OCI-M1 (cell line): ENCODE measurements around the gene TMEM87A.

ENCODE experiments used
- DNase-seq: peaks from one replicate; lab custom pipeline; 2025; lab: John Stamatoyannopoulos, UW

The TMEM87A gene

DNA sequence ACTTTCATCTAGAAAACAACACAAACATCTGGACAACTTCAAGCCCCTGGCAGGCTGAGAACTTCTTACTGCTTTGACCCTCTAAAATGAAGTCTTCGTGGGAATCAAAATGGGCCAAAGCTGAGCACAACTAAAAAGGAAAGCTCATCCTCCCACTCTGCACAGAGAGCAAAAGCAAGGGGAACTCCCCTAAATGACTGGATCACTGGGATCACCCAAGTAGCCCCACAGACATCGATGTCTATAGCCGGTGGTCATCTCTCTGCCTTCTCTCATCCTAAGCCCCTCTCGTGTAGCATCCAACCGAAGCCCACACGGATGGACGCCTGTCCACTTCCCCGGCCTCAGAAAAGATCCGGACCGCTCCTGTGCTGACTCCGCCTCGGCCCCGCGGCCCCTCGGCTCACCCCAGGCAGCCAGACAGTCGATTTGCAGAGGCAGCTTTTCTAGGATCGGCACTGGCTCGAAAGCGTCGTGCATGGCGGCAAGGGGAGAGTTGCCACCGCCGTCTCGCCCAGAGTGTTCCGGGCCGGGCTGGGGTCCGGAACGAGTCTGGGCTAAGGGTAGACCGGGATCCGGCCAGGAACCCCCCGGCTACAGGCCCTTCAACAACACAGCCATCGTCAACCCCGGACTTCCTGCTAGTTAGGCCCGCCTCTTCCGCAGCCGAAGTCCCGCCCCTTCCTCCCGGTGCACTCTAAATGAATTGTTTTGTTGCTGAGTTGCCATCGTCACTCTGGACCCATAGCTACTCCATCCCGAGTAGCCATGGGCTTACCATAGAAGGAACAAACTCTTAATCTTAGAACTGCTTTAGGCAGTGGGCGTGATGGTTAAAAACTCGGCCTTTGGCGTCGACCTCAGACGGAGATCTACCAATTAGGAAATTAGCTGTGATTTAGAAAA, 65.3 kb downstream of the TMEM87A start, which contains the start of gene VPS39:
Gene VPS39, minus strand, starts transcription at position 631 of the 906 bp plus-strand sequence. Its CDS starts 151 bp downstream, at position 480.
- peak; percentile 90 for DNase-seq

GRCh38 chr15:42206406-42206805, 66.8 kb downstream of the TMEM87A start:
- DNase-seq = no peak

DNA sequence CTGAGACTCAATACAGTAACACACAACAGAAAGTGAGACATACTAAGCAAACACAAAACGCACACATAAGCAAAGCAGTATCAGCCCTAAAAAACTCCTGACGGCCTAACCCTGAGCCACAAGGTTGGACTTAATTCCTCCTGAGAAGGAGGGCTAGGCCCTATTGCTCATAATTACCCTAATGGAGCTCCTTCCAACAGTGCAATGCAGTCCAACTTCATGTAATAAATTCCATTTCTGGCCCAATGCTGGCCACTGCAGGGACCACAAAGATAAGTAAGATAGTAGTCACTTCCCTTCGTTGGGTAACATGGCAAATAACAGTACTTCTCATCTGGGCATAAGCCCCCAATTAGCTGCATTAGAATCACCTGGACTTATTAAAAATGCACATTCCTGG, 69.3 kb downstream of the TMEM87A start:
- DNase-seq = no peak

DNA sequence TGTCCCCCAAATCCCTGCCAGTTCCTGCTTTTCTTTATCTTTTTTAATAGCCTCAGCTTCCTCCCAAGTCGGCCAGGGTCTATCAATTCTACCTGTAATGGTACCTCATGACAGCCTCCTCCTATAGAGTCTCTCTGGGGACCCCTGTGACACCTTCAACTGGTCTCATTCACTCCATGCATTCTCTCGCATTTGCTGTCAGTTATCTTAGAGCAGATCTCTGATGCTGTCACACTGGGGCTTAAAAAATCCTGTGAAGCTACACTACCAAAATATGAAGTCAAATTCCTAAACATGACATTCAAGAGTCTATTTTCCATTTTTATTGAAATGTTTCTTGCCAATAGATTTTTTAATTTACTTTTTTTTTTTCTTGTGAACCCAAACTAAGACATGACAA, 70.6 kb downstream of the TMEM87A start:
- DNase-seq = no peak

DNA sequence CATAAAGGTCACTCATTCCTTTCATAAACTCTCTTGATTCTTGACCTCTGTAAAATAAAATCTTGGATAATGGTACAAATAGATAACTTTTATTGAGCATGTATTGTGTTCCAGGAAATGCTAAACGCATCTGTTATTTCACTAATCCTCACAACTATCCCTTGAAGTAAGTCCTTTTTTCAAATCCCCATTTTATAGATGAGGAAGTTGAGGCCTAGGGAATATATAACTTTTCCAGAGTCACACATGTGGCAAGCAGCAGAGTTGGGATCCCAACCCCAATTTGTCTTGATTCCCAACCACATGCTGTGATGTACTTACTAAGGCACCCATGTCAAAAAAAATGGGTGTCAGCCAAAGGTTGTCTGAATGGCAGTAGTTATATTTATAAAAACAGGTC, 71.4 kb downstream of the TMEM87A start:
- DNase-seq = no peak

- no peak for DNase-seq
Observed at GRCh38 chr15:42199126-42199525, 74.1 kb downstream of the TMEM87A start.

- DNase-seq = no peak
Observed at GRCh38 chr15:42198516-42198915, 74.7 kb downstream of the TMEM87A start.

DNA sequence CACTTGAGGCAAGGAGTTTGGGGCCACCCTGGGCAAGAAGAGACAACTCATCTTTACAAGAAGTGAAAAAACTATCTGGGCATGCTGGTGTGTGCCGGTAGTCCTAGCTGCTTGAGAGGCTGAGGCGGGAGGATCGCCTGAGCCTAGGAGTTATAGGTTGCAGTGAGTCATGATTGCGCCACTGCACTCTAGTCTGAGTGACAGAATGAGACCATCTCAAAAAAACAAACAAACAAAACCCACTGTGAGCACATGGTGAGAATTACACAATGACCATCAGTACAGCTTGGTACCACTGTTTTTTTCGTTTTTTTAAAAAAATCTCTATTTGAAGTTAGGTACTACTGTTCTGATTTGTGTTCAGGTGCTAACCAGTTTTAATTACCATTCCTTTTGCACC, 78.7 kb downstream of the TMEM87A start:
- DNase-seq = peak; percentile 16

- DNase-seq = no peak
Observed at GRCh38 chr15:42193383-42193782, 79.8 kb downstream of the TMEM87A start.

DNA sequence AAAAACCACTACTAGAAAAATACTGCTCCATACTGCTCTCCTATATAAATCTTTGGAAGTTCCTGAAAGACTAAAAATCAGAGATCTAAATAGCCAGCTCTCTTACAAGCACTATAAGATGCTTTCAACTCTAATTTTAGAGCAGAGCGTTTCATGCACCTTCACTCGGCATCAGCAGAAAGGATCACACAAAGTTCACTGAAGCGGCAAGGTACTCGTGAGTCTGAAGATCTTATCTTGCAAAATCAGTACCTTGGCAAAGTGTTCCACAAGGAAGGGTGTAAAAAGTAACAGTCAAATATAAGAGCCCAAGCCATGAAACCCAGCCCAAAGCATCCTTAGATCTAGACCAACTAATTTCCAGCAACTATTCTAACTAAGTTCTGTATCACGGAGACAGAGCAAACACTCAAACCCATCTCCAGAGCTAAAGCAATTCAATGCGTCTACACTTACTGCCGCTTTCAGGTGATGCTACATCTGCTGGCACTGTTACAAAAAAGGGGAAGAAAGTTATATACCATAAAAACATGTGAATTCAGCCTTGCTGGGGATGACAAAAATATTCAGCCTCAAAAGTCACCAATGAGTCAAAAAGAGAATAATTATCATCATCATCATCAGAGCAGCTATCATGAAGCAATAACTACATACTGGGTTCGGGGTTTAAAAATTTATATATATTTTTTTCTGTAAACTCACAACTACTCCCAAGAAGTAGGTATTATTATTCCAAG, 81.5 kb downstream of the TMEM87A start:
- no peak for DNase-seq

GRCh38 chr15:42190370-42190769, 82.9 kb downstream of the TMEM87A start:
- DNase-seq = no peak

- DNase-seq = no peak
Observed at GRCh38 chr15:42185801-42186200, 87.4 kb downstream of the TMEM87A start.

GRCh38 chr15:42184736-42185135, 88.5 kb downstream of the TMEM87A start:
- no peak for DNase-seq

DNA sequence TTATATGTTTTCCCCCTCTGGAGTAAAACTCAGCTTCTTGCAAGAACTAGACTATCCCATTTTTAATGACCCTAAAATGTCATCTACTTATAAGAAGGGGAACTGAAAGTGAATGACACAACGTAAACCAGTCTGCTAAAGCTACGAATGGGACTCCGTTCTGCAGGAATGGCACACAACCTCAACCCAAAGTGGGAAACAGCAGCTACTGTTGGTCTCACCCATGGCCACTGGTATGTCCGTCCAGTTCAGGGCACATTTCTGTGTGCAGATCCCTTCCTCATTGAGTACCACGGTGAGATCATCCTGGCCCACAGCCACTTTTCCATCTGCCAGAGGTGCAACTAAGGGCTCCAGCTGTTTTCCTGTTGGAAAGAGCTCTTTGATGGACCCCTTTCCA, 88.9 kb downstream of the TMEM87A start:
- DNase-seq = no peak

DNA sequence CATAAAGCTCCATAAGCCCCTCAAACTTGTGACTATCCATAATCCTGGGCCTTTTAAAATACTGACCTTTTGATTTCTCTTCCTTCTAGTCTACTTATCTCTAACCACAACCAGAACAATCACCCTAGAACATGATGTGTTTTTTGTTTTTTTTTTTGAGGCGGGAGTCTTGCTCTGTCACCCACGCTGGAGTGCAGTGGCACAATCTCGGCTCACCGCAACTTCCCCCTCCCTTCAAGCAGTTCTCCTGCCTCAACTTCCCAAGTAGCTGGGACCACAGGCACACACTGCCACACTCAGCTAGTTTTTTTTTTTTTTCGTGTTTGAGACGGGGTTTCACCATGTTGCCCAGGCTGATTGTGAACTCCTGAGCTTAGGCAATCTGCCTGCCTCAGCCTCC, 90.3 kb downstream of the TMEM87A start:
- peak; percentile 10 for DNase-seq

DNA sequence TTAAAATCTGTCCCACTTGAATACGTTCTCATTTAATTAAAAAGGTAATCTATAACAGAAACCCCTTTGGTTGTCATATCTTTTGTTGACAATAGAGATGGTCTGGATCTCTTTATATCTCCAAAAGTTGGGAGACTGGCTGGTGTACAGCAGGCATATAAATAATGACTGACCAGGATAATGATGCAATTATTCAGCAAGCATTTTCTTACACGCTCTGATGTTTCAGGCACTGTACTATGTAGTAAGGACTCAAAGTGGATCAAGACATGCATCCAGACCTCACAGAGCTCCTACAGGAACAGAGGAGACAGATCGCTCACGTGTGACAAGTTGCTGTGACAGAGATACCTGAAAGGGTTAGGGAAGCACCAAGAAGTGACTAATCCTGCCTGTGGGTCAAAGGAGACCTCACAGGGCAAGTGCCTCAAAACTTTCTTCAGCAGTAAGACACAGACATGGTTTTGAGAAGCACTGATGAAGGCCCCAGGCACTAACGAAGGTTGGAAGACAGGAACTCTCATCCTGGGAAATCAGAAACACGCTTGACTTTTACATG, 90.8 kb downstream of the TMEM87A start:
- peak; percentile 4 for DNase-seq

GRCh38 chr15:42178056-42178455, 95.2 kb downstream of the TMEM87A start:
- DNase-seq = no peak

DNA sequence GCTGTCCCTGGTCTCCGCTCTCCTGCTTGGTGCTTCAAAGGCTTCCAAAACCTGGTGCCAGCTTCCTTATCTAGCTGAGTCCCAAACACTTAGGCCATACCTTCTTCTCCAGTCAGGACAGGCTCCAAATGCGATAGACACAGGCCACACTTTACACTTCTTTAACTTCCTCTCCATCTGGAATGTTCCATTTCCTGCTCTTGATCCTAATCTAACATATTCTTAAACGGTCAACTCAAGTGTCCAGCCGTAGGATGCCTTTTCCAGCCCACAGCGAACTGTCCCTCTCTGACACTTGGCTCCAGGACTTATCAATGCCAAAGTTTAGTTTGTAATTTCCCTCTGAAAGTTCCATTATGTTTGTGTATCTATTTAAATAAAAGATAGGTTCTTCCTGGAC, 97.6 kb downstream of the TMEM87A start:
- no peak for DNase-seq

DNA sequence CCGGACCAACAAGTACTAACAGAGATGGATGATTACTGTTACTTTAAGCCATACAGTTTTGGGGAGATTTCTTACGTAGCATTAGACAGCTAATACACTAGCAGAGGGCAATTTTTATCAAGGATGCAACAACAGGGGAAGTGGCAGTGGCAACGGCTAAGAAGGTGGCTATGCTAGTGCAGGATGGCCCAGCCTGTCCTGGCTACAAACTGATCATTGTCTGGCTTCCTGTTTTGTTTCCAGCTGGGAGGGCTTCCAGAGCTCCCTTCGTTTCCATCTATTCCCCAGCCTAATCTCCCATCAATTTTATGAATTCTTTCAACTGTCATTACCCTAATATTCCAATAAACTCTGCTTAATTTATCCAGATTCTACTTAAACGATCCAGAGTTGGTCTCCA, 100.8 kb downstream of the TMEM87A start:
- DNase-seq = no peak

GRCh38 chr15:42171795-42172194, 101.4 kb downstream of the TMEM87A start:
- peak; percentile 5 for DNase-seq

DNA sequence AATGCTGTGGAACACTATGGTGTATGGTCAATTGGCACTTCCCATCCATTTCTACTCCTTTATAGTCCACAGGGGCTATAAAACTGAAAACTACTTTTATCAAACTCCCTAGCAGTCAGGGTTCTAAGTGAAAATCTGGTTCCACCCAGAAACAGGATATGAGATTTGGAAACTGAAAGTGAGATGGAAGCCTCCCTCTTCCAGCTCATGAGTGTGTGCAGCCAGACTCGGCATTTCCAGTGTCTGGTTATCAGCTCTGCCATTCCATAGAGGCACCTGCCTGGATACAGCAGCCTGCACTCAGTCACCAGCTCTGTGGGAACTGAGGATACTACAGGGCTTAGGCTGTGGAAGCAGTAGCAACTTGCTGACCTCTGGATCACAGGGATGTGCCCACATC, 102.1 kb downstream of the TMEM87A start:
- DNase-seq = peak; percentile 14

GRCh38 chr15:42166225-42166940, 106.8 kb downstream of the TMEM87A start:
- DNase-seq = no peak
